ENCODE data around the gene AQP5. TPM values are rescaled to one million over a fixed set of nuclear protein-coding genes. Genes with fewer than 3 reads are reported as not detected.

AQP5 gene
- total RNA-seq, 1 experiment from 2014 or later, result 0.31 TPM

DNA sequence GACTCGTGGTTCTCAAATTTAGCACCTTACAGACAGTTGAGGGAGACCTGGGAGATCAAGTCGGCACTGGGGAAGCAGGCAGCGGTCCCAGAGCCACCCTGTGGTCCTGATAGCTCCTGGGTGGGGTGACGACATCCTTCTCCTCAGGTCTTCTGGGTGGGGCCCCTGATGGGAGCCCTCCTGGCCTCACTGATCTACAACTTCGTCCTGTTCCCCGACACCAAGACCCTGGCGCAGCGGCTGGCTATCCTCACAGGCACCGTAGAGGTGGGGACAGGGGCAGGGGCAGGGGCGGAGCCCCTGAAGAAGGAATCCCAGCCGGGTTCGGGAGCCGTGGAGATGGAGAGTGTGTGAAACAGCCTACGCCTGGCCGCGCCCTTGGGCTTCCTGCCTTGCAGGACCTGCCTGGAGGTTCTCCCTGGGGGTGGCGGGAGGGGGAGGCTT lies 13.7 kb downstream of the AQP5 start:
- no peak overlapping the region for H3K4me3 ChIP-seq
- ChIA-PET POLR2A (ENCODE audit: unreplicated experiment) (no interaction called here), CTCF (interaction anchor here (0.6 kb wide), 1 partner anchor 234 kb away, joined by 3 read pairs; the partner anchor contains the start of gene TMBIM6)
- no peaks in the 10 kb centered on the region for H3K4me1 ChIP-seq (replicated peaks; ENCODE audit: insufficient read depth)
- DNase-seq, result no peak
- H3F3A ChIP-seq (ENCODE audit: insufficient read depth, low read depth), result peaks cover 5% of the 10 kb centered on the region; the same call in 1 of the 2 replicates
- no peak overlapping the region for H2AFZ ChIP-seq
- H3K79me2 ChIP-seq (ENCODE audit: low read depth), result no peaks in the 10 kb centered on the region
- intact Hi-C loops (cut with micrococcal nuclease; ENCODE audit: unreplicated experiment), result no loop called here
- H3K27me3 ChIP-seq (ENCODE audit: insufficient read depth, low read depth), result peaks cover under 1% of the 10 kb centered on the region; the same call in 1 of the 2 replicates
- H3K36me3 ChIP-seq (ENCODE audit: low read depth), result no peaks in the 10 kb centered on the region
- H3K9me2 ChIP-seq (ENCODE audit: insufficient read depth), result no peaks in the 10 kb centered on the region
- no peak overlapping the region for H3K27ac ChIP-seq
- H3K9me3 ChIP-seq (ENCODE audit: insufficient read depth, low read depth), result no peaks in the 10 kb centered on the region
- TF ChIP-seq, protein P1, sequence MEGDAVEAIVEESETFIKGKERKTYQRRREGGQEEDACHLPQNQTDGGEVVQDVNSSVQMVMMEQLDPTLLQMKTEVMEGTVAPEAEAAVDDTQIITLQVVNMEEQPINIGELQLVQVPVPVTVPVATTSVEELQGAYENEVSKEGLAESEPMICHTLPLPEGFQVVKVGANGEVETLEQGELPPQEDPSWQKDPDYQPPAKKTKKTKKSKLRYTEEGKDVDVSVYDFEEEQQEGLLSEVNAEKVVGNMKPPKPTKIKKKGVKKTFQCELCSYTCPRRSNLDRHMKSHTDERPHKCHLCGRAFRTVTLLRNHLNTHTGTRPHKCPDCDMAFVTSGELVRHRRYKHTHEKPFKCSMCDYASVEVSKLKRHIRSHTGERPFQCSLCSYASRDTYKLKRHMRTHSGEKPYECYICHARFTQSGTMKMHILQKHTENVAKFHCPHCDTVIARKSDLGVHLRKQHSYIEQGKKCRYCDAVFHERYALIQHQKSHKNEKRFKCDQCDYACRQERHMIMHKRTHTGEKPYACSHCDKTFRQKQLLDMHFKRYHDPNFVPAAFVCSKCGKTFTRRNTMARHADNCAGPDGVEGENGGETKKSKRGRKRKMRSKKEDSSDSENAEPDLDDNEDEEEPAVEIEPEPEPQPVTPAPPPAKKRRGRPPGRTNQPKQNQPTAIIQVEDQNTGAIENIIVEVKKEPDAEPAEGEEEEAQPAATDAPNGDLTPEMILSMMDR (conservative IDR thresholded peaks at IDR 0.05), result no peak
- no peak for TF ChIP-seq EZH2 (IDR thresholded peaks at IDR 0.05; ENCODE audit: low read depth)
- no peak overlapping the region for H3K4me2 ChIP-seq
- BruUV-seq (replicated peaks), result no TSS peak
- H4K20me1 ChIP-seq (ENCODE audit: insufficient read depth), result no peaks in the 10 kb centered on the region

DNA sequence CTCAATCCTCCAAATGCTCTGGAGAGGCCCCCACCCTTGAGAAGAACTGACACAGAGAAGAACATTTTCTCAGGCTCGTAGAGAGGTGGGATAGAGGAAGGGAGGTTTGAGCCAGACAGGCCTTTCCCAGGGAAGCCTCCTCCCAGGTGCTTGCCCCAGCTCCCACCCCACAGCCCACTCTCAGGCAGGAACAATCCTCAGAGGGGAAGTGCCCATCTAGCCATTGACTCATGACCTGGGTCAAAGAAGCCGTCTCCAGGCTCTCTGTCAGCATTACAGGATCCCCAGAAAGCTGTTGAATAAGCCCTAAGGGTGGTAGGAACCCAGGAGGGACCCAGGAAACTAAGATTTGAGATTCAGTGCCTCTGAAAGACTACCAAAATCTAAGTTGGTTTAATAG lies 14.9 kb downstream of the AQP5 start:
- ChIA-PET CTCF (interaction anchor here (0.8 kb wide), 1 partner anchor 80 kb away, joined by 3 read pairs; no protein-coding TSS in a partner anchor), POLR2A (ENCODE audit: unreplicated experiment) (no interaction called here)
- Histone ChIP-seq H2AFZ (no peak overlapping the region), H3K9me3 (ENCODE audit: insufficient read depth, low read depth) (no peaks in the 10 kb centered on the region), H3K79me2 (ENCODE audit: low read depth) (no peaks in the 10 kb centered on the region), H4K20me1 (ENCODE audit: insufficient read depth) (no peaks in the 10 kb centered on the region), H3K4me3 (no peak overlapping the region), H3K27me3 (ENCODE audit: insufficient read depth, low read depth) (no peaks in the 10 kb centered on the region), H3K4me1 (replicated peaks; ENCODE audit: insufficient read depth) (no peaks in the 10 kb centered on the region), H3K36me3 (ENCODE audit: low read depth) (no peaks in the 10 kb centered on the region), H3K4me2 (no peak overlapping the region), H3K9me2 (ENCODE audit: insufficient read depth) (no peaks in the 10 kb centered on the region), H3K27ac (no peak overlapping the region), H3F3A (ENCODE audit: insufficient read depth, low read depth) (peaks cover 5% of the 10 kb centered on the region; the same call in 1 of the 2 replicates)
- no TSS peak for BruUV-seq (replicated peaks)
- DNase-seq, result no peak
- intact Hi-C loops (cut with micrococcal nuclease; ENCODE audit: unreplicated experiment), result no loop called here
- TF ChIP-seq, protein P1 (conservative IDR thresholded peaks at IDR 0.05), result no peak
- TF ChIP-seq EZH2 (IDR thresholded peaks at IDR 0.05; ENCODE audit: low read depth), result no peak

DNA sequence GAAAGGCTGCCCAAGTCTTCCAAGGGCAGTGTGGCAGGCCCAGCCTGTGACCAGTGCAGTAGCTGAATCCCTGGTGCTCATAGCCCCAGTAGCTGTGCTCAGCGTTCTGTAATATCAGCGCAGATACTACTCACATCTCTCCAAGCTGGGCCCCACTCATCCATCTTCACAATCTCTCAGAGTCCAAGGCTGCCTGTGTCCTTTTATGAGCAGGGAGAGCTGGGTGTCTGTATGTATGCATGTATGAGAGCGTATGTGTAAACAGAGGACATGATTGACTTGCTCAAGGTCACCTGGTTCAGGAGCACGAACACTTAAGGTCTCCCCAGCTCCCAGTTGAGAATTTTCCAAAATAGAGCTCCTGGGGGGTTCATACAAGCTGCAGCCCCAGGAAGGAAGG lies 16.5 kb downstream of the AQP5 start:
- TF ChIP-seq, protein P1 (conservative IDR thresholded peaks at IDR 0.05), result no peak
- TF ChIP-seq EZH2 (IDR thresholded peaks at IDR 0.05; ENCODE audit: low read depth), result no peak
- H4K20me1 ChIP-seq (ENCODE audit: insufficient read depth), result no peaks in the 10 kb centered on the region
- ChIA-PET CTCF (interaction anchor here (0.6 kb wide), 1 partner anchor 13 kb away, joined by 3 read pairs; no protein-coding TSS in a partner anchor), POLR2A (ENCODE audit: unreplicated experiment) (interaction anchor here (0.6 kb wide), 1 partner anchor 243 kb away, joined by 6 read pairs; no protein-coding TSS in a partner anchor)
- peaks cover 9% of the 10 kb centered on the region; the same call in 1 of the 2 replicates for H3F3A ChIP-seq (ENCODE audit: insufficient read depth, low read depth)
- H2AFZ ChIP-seq, result no peak overlapping the region
- no peaks in the 10 kb centered on the region for H3K9me3 ChIP-seq (ENCODE audit: insufficient read depth, low read depth)
- H3K27me3 ChIP-seq (ENCODE audit: insufficient read depth, low read depth), result no peaks in the 10 kb centered on the region
- no TSS peak for BruUV-seq (replicated peaks)
- no peaks in the 10 kb centered on the region for H3K9me2 ChIP-seq (ENCODE audit: insufficient read depth)
- intact Hi-C loops (cut with micrococcal nuclease; ENCODE audit: unreplicated experiment), result no loop called here
- no peak overlapping the region for H3K4me3 ChIP-seq
- H3K27ac ChIP-seq, result no peak overlapping the region
- no peak for DNase-seq
- no peaks in the 10 kb centered on the region for H3K36me3 ChIP-seq (ENCODE audit: low read depth)
- no peaks in the 10 kb centered on the region for H3K79me2 ChIP-seq (ENCODE audit: low read depth)
- H3K4me1 ChIP-seq (replicated peaks; ENCODE audit: insufficient read depth), result no peaks in the 10 kb centered on the region
- no peak overlapping the region for H3K4me2 ChIP-seq

Data from PC-9 (cell line).